Myometrial cell (primary cell): ENCODE data around the gene GSTO2. TPM values are rescaled to one million over a fixed set of nuclear protein-coding genes. Genes with fewer than 3 reads are reported as not detected.

ENCODE experiments used
- total RNA-seq: library from RNA; depleted of rRNA; stranded (reverse); fragments of >200 nt; gene quantifications from 2 replicates; pipeline ENCODE4 v1.2.3, GENCODE V29; 2015

The GSTO2 gene
- 7.1 and 11.2 TPM in 2 replicates for total RNA-seq

DNA sequence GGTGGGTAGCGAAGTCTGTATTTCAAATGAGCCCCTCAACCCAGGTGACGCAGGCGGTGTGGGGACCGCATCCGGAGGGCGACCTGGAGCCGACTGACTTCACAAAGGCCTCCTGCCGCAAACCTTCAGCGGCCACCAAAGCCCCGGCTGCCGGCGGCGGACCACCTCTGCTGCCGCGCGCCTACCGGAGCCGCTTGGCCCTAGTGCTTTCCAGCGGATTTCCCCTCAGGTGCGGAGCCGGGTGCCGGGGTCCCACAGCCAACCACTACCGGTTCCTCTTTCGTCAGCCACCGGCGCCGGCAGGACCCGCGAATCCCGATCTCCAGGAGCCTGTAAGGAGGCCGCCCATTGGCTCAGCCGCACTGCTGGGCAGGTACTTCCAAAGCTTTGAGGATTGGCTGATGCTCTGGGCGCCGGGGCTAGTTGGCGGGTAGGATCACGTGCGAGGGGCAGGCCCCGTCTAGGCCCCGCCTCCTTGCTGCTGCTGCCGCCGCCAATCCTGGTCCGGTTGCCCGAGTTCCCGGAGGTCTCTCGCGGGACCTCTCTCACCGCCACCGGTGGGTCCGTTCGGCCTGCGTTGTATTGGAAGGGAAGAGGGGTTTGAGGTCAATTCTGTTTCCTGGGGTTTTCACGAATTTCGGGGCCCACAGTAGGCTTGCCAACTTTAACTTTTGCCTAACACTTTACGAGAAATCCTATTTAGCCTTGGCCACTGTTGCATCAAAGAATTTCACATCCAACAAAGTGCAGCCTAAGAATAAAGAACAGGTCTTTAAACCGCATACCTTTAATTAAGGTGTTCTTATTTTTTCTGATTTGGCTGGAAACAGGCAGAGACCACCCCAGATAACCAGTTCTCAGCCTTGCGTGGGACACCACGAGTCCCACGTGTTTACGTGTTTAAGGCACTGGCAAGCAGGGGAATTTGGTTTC lies at the start of gene GSTO2:
TSS of gene GSTO2 (plus strand) at position 472 of the 933 bp plus-strand sequence. CDS start 5,732 bp downstream, outside the sequence.

DNA sequence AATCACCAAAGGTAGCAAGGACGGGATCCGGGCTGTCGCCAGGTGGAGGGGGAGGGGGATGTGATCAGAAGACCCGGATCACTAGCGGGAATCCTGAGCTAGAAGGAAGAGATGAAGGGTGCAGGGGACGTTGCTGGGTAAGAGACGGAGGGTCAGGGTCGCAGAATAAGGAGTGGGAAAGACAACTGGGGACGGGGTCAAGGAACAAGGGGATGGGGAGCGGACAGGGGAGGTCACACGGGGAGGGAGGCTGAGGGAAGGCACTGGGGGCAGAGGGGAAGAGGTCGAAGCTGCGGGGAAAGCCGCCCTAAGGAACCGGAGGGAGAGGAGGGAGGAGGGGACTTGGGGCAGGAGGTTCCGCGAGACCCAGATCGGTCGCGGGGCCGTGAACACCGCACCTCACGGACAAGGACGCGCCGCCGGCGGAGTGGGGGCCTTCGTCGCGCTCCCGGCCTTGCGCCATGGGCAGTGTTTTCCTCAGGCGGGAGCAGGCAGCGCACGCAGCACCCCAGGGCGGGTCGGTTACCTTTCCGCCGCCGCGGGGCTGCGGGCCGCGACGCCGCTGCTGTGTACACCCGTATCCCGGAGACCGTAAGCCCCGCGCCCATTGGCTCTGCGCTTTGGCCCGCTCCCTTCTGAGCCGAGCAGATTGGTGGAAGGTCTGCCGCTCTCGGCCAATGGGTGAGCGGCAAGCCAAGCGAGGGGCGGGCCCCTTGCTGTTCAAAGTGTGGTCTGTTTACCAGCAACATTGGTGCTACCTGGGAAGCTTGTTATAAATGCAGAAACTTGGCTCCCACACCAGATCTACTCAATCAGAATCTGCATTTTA lies 37.0 kb upstream of the GSTO2 start, which contains the start of gene CFAP43:
TSS of gene CFAP43 (minus strand) at position 581 of the 829 bp plus-strand sequence. CDS start at position 463, 118 bp downstream.

DNA sequence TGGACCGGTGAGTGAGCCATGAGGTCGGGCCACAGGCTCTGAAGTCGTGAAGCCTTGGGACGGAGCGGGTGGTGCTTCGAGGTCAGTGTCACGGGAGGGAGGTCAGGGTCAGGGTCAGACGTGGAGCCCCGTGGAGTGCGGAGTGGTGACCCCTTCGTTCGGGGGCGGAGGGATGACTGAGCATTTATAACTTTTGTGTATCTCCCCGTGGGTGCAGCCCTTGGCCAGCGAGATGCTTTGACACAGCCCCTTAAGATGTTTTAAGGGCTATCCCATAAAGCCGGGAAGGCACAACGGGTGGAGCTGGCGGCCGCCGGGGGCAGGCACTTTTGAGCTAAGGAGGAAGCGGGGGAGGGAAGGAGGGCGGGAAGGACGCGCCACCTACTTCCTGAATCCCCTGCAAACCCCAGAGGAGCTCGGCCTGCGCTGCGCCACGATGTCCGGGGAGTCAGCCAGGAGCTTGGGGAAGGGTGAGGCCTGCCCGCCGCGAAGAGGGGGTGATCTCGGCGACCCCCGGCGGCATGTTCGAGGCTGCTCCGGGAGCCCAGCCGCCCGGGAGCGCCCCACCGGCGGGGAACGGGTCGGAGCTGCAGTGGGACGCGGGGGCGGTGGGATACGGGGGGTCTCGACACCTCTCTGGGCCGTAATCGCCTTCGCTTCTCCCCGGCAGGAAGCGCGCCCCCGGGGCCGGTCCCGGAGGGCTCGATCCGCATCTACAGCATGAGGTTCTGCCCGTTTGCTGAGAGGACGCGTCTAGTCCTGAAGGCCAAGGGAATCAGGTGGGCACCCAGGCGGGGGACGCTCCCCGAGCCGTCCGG lies 14.3 kb upstream of the GSTO2 start, which contains the start of gene GSTO1:
TSS of gene GSTO1 (plus strand) at position 400 of the 818 bp plus-strand sequence. CDS start at position 437, 37 bp downstream.

DNA sequence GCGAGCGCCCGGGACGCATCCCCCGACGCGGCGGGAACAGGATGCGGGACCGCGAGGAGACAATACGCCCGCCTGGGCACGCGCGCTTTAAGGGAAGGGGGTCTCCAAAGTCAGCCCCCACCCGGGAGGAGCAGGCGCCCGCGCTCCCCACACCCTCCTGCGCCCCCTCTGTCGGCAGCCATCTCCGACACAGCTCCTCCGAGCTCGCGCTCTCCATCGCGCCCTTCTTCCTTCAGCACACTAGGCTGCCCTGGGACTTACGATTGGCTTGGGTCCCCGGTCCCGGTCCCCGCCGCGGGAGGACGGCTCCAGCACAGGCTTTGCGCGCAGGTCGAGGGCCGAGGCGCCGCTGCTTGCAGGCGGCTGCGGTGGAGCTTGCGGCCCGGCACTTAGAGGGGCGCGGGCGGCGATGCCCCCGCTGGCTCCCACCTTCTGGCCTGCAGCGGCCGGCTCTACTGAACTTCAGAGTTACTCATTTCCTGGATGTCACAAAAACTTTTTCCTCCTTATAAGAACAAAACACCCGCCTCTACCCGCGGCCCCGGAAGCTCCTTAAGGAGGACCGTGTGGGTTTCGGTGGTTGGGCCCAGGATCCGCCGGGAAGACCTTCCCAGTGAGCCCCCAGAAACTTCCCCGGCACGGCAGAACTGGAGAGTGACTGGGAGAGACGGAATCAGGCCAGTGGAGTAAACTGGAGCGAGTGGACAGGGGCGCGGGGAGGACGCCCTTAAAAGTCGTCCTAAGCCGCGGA lies 69.2 kb downstream of the GSTO2 start, which contains the start of gene ITPRIP:
TSS of gene ITPRIP (minus strand) at position 481 of the 751 bp plus-strand sequence. CDS start 22,414 bp downstream, outside the sequence.

DNA sequence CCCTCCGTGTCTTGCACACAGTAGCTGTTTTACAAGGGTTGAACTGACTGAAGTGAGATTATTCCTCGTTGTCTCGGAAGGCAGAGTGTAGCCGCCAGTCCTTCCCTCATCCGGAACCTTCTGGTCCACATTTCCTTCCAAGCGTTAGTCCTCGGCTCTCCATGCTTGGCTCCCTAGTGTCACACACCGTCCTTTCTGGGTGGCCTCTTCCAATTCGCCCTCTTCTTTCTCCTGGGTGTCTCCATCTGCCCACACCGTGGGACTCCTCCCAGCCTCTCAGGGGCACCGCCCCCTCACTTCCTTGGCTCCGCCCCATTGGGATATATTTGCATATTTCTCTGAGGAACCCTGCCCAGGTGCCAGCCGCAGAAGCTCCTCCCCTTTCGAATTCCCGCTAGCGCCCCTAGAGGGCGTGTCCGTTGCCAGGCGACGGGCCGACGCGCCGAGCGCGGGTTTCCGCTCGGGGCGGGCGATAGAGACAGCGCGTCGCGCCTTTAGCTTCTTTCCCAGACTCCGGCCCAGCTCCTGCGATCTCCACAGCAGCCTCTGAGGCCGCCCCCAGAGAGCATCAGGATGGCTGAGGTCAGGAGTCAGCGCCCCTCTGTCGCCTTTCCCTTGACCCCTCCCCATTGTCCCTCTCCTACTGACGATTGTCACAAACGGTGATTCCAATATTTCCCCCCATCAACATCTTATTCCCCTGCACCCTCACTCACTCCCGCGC lies 84.5 kb downstream of the GSTO2 start, which contains the start of gene CFAP58:
TSS of gene CFAP58 (plus strand) at position 509 of the 724 bp plus-strand sequence. CDS start at position 574, 65 bp downstream.

Other genes with a start within 250 kb of the GSTO2 start
- gene COL17A1, start 183.3 kb upstream of the GSTO2 start, total RNA-seq: not detected in 2 replicates
- gene SFR1, start 147.0 kb upstream of the GSTO2 start, total RNA-seq: 11.0 and 12.1 TPM in 2 replicates
- gene CFAP43, start 36.8 kb upstream of the GSTO2 start, total RNA-seq: under 0.01 TPM in 1 of 2 replicates, not detected in the other
- 398 and 454 TPM in 2 replicates for gene GSTO1, start 14.3 kb upstream of the GSTO2 start, total RNA-seq
- gene ITPRIP, start 69.3 kb downstream of the GSTO2 start, total RNA-seq: 14.2 and 23.4 TPM in 2 replicates
- gene CFAP58, start 84.6 kb downstream of the GSTO2 start, total RNA-seq: 0.35 TPM in 1 of 2 replicates, not detected in the other